HEK293T (cell line): ENCODE results near the gene TPCN2.

ENCODE experiments used
- CTCF ChIA-PET: fragments of 350-600 bp; formaldehyde crosslinking; extraction: SDS; loops from one replicate; lab custom pipeline; 2021; ENCODE audit warnings: antibody characterized with exemption, inconsistent platforms; lab: Yijun Ruan, JAX
- POLR2A ChIA-PET: fragments of 350-600 bp; formaldehyde crosslinking; extraction: SDS; loops from one replicate; lab custom pipeline; 2020; ENCODE audit warnings: antibody characterized with exemption, inconsistent platforms; lab: Yijun Ruan, JAX
- DNase-seq: peaks from one replicate; pipeline ENCODE4 v3.0.0; 2012; ENCODE audit warnings: mixed read lengths; ENCODE audit errors: extremely low spot score
- ARNT ChIP-seq: fragments of 450-650 bp; IDR thresholded peaks from 2 replicates; pipeline ENCODE4 v1.6.1; 2017; ENCODE audit warnings: mild to moderate bottlenecking
- BHLHE40 ChIP-seq: fragments of 450-650 bp; IDR thresholded peaks from 2 replicates; pipeline ENCODE4 v1.6.1; 2016; ENCODE audit warnings: mild to moderate bottlenecking, moderate library complexity, borderline replicate concordance
- CTBP1 ChIP-seq: fragments of 450-650 bp; IDR thresholded peaks from 2 replicates; pipeline ENCODE4 v1.6.1; 2016; ENCODE audit warnings: borderline replicate concordance
- ELF4 ChIP-seq: fragments of 450-650 bp; IDR thresholded peaks from 2 replicates; pipeline ENCODE4 v1.6.1; 2017; ENCODE audit warnings: antibody characterized with exemption
- FOXA1 ChIP-seq: fragments of 450-650 bp; IDR thresholded peaks from 2 replicates; pipeline ENCODE4 v1.6.1; 2016; ENCODE audit warnings: mild to moderate bottlenecking
- FOXK2 ChIP-seq: fragments of 450-650 bp; IDR thresholded peaks from 2 replicates; pipeline ENCODE4 v1.6.1; 2016; ENCODE audit warnings: mild to moderate bottlenecking
- FOXM1 ChIP-seq: fragments of 450-650 bp; IDR thresholded peaks from 2 replicates; pipeline ENCODE4 v1.6.1; 2017; ENCODE audit warnings: mild to moderate bottlenecking, borderline replicate concordance
- HDGF ChIP-seq: fragments of 450-650 bp; IDR thresholded peaks from 2 replicates; pipeline ENCODE4 v1.6.1; 2017; ENCODE audit warnings: antibody characterized with exemption, borderline replicate concordance
- L3MBTL2 ChIP-seq: fragments of 450-650 bp; conservative IDR thresholded peaks from 2 replicates; pipeline ENCODE4 v1.6.1; 2016; ENCODE audit warnings: mild to moderate bottlenecking
- LEF1 ChIP-seq: fragments of 450-650 bp; IDR thresholded peaks from 2 replicates; pipeline ENCODE4 v1.6.1; 2017; ENCODE audit warnings: mild to moderate bottlenecking, borderline replicate concordance
- NFRKB ChIP-seq: fragments of 450-650 bp; IDR thresholded peaks from 2 replicates; pipeline ENCODE4 v1.6.1; 2016; ENCODE audit warnings: mild to moderate bottlenecking, moderate library complexity
- SP1 ChIP-seq: fragments of 450-650 bp; IDR thresholded peaks from 2 replicates; pipeline ENCODE4 v1.6.1; 2017
- SUZ12 ChIP-seq: fragments of 450-650 bp; IDR thresholded peaks from 2 replicates; pipeline ENCODE4 v1.6.1; 2016; ENCODE audit warnings: mild to moderate bottlenecking
- TARDBP ChIP-seq: fragments of 450-650 bp; IDR thresholded peaks from 2 replicates; pipeline ENCODE4 v1.6.1; 2016
- ZNF384 ChIP-seq: fragments of 450-650 bp; IDR thresholded peaks from 2 replicates; pipeline ENCODE4 v1.6.1; 2016
- TF ChIP-seq, protein P1 (sequence below): fragments of 450-650 bp; IDR thresholded peaks from 2 replicates; pipeline ENCODE4 v1.6.1; 2016

TPCN2 gene

DNA sequence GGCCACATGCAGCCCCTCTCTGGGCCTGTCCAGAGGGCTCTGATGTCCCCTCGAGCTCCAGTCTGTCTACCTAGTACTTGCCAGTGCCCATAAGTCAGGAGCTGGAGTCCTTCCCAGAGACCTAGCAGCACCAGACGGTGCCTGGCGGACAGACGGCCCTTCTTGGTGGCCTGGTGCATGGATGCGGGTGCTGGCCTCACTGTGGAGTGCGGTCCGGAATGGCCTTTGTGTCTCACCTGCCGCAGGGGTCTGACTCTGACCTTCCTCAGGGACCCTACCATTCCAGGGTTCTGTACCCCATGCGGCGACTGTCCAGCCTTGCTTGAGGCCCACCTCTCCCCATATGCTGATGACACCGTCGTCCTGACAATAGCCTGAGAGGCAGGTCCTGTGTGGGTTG, 77.6 kb downstream of the TPCN2 start:
- CTCF ChIA-PET, result no interaction called here

GRCh38 chr11:69127081-69127850, 78.5 kb downstream of the TPCN2 start:
- DNase-seq, result no peak
- TF ChIP-seq, protein P1, sequence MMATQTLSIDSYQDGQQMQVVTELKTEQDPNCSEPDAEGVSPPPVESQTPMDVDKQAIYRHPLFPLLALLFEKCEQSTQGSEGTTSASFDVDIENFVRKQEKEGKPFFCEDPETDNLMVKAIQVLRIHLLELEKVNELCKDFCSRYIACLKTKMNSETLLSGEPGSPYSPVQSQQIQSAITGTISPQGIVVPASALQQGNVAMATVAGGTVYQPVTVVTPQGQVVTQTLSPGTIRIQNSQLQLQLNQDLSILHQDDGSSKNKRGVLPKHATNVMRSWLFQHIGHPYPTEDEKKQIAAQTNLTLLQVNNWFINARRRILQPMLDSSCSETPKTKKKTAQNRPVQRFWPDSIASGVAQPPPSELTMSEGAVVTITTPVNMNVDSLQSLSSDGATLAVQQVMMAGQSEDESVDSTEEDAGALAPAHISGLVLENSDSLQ, result no peak
- TF ChIP-seq TARDBP, result no peak
- no peak for TF ChIP-seq BHLHE40
- TF ChIP-seq FOXM1, result no peak
- TF ChIP-seq LEF1, result no peak
- TF ChIP-seq ZNF384, result no peak
- TF ChIP-seq SUZ12, result no peak
- no peak for TF ChIP-seq FOXA1
- TF ChIP-seq L3MBTL2, result no peak
- TF ChIP-seq NFRKB, result no peak
- no peak for TF ChIP-seq HDGF
- TF ChIP-seq FOXK2, result no peak
- TF ChIP-seq SP1, result no peak
- TF ChIP-seq CTBP1, result no peak
- TF ChIP-seq ELF4, result no peak
- TF ChIP-seq ARNT, result no peak
- ChIA-PET POLR2A (no interaction called here), CTCF (no interaction called here)

More for the DNA sequence above, 77.6 kb downstream of the TPCN2 start:
- no peak for TF ChIP-seq NFRKB
- TF ChIP-seq L3MBTL2, result no peak
- no peak for TF ChIP-seq ZNF384
- no peak for TF ChIP-seq HDGF
- TF ChIP-seq BHLHE40, result no peak
- no peak for TF ChIP-seq ELF4
- TF ChIP-seq ARNT, result no peak
- no peak for TF ChIP-seq LEF1
- TF ChIP-seq SUZ12, result no peak
- no peak for TF ChIP-seq FOXA1
- no peak for TF ChIP-seq TARDBP
- TF ChIP-seq, protein P1, result no peak
- no peak for TF ChIP-seq CTBP1
- no peak for DNase-seq
- POLR2A ChIA-PET, result no interaction called here

DNA sequence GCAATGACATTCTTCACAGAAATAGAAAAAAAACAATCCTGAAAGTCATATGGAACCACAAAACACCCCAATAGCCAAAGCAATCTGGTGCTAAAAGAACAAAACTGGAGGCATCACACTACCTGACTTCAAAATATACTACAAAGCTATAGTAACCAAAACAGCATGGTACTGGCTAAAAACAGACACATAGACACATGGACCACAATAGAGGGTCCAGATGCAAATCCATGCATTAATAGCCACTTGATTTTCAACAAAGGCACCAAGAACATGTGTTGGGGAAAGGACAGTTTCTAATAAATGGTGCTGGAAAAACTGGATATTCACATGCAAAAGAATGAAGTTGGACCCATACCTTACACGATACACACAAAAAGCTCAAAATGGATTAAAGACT, 79.2 kb downstream of the TPCN2 start:
- ChIA-PET POLR2A (no interaction called here), CTCF (no interaction called here)
- no peak for DNase-seq
- TF ChIP-seq LEF1 (no peak), TARDBP (no peak), BHLHE40 (no peak), FOXM1 (no peak), ZNF384 (no peak), FOXA1 (no peak), ELF4 (no peak), CTBP1 (no peak), NFRKB (no peak), SP1 (no peak), FOXK2 (no peak), L3MBTL2 (no peak)
- TF ChIP-seq, protein P1, result no peak

DNA sequence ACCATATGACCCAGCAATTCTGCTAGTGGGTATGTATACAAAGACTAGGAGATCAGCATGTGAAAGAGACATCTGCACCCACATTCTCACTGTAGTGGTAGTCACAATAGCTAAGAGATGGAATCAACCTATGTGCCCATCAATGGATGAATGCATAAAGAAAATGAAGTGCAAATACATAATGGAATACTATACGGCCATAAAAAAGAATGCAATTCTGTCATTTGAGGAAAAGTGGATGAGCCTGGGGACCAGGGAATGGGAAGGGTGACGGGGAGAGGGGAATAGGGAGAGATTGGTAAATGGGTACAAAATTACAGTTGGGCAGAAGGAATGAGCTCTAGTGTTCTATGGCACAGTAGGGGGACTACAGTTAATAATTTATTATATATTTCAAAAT, 80.3 kb downstream of the TPCN2 start:
- TF ChIP-seq FOXA1 (no peak), SUZ12 (no peak), FOXM1 (no peak), ZNF384 (no peak), L3MBTL2 (no peak), FOXK2 (no peak), LEF1 (no peak), TARDBP (no peak), HDGF (no peak), ARNT (no peak), BHLHE40 (no peak), ELF4 (no peak), CTBP1 (no peak)
- TF ChIP-seq, protein P1, result no peak
- DNase-seq, result no peak
- CTCF ChIA-PET, result no interaction called here
- POLR2A ChIA-PET, result no interaction called here

DNA sequence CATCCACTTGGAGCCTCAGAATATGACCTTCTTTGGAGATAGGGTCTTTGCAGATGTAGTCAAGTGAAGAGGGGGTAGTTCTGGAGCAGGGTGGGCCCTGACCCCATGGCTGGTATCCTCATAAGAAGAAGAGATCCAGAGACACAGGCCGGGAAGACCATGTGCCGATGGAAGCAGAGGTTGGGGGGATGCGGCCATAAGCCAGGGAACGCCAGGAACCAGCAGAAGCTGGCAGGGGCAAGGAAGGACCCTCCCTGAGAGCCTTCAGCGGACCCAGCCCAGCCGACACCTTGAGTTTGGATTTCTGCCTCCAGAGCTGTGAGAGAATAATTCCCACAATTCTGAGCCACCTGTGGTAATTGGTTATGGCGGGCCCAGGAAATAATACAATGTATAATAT, 80.9 kb downstream of the TPCN2 start:
- CTCF ChIA-PET, result no interaction called here
- DNase-seq, result no peak
- no peak for TF ChIP-seq HDGF
- TF ChIP-seq, protein P1, result no peak
- TF ChIP-seq SUZ12, result no peak
- TF ChIP-seq ARNT, result no peak
- TF ChIP-seq NFRKB, result no peak
- no peak for TF ChIP-seq SP1
- TF ChIP-seq FOXA1, result no peak
- no peak for TF ChIP-seq CTBP1
- no peak for TF ChIP-seq BHLHE40
- TF ChIP-seq ELF4, result no peak
- POLR2A ChIA-PET, result no interaction called here
